HG02884 (cell line): ENCODE measurements around the gene RGS1.
A peak's percentile ranks its signal among the peaks of the same experiment; 100 is the strongest.

Experiments
- ATAC-seq: cut with Tn5 transposase; IDR thresholded peaks from one replicate; pipeline ENCODE4 v1.9.1; 2021; ENCODE audit warnings: mild to moderate bottlenecking, moderate library complexity; ENCODE audit not compliant: unreplicated experiment

Gene RGS1

DNA sequence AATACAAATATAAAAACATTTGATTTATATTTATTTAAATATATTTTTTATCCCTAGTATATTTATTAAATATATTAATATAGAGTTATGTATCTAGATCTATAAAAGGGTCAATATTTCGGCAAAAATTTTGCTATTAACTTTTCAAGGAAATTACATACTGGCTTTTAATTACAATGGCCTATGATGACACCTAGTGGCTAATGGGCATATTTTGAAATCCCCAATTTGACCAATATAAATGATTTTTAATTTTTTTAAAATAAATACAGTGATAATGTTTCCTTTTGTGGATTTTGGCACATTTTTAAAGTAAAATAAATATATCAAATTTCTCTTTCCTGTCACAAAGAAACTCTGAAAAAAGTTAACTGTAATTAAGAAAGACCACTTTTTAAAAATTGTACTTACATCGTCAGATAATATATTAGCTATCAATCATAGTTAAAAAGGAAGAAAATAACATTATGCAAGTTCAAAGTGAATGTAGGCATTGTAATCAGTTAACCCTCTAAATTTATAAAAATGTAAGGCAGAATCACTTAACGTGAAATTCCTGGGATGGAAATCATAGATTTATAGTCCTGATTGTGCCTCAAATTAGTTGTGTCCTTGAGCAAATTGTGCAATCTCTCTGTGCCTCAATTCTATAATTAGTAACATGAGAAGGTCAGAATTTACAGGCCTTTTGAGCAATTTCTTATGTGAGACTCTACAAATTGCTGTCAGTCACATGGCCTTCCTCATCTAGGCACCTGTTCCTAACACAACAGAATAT lies 34.7 kb downstream of the RGS1 start:
- ATAC-seq: no peak

DNA sequence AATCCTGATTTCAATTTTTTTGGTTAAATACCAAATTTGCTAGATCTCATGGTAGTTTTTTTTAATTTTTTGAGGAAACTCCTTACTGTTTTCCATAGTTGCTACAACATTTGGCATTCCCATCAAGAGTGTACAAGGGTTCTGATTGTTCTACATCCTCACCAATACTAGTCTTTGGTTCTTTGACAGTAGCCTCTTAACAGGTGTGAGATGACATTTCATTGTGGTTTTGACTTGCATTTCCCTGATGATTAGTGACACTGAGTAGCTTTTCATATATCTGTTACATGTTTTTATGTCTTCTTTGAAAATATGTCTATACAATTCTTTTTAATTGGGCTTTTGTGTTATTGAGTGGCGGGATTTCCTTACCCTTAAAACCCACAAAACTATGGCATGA lies 39.5 kb downstream of the RGS1 start:
- ATAC-seq: no peak

GRCh38 chr1:192620071-192620635 lies 44.6 kb downstream of the RGS1 start:
- ATAC-seq: no peak

GRCh38 chr1:192626366-192627179 lies 51.0 kb downstream of the RGS1 start:
- ATAC-seq: peak; percentile 94

DNA sequence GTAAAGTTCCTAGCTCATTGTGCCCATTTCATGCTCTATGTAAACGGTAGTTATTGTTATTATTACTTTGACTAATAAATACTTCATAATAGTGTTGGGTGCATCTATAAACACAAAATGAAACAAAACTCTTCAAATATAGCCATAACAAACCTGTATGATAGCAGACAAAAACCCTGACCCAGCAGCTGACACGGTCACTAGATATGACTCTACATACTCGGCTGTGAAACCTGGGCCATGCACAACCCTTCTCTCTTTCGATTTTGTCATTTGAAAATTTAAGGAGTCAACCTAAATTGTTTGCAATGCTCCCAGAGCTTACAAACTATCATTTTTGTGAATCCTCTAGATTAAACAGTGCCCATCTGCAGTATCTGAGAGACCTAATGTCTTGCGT lies 52.3 kb downstream of the RGS1 start:
- ATAC-seq: no peak

DNA sequence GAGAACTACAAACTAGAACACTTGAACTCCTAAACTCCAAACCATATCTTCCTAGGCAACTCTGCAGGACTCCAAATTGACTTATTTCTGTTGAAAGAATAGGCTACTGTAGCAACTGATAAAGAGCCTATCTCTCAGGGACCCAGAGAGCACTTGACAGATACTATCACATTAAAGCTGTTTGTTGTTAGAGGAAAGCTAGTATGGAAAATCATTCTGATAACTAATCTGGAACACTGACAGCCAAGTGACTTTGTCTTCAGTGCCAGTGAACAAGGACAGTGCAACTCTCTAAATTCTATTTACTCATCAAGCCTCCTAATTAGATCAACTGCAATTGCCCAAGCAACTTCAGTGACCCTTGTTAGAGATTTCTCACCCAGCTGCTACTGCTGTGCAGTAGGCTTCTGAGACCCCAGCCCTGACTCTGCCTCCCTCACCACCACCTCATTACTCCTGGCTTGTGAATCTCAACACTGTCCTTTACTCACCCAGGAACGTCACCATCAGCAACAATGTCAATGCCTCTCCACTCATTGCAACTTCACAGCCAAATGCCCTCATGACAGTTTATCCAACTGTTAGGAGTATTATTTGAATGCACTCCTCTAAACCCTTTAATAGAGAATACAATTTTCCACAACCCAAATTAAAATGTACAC lies 53.0 kb downstream of the RGS1 start:
- ATAC-seq: no peak

DNA sequence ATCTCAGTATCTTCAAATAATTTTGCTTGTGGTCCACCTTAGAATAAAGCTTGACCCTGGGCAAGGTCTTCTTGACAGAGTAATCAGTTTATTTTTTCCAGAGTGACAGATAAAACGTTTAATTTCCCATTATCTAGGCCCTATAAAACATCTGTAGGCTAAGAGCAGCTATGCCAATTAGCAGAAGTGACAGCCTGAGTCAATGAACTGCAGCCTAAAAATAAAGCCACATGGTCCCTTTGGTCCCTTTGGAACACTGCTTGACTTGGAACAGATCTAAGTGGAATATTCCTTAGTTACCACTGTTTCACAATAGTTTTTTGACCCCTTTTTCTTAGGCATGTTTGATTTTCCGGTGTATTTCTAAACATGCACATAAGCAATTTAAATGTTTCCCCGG lies 54.0 kb downstream of the RGS1 start:
- ATAC-seq: no peak
